SK-N-SH (cell line): ENCODE results near the gene CXXC4.

Experiments used
- CTCF ChIP-seq: fragments of 200-600 bp; sonication (generic); IDR thresholded peaks from 2 replicates; pipeline ENCODE4 v1.6.1; 2017; ENCODE audit warnings: antibody characterized with exemption, mild to moderate bottlenecking, moderate library complexity
- ELF1 ChIP-seq: IDR thresholded peaks from 2 replicates; pipeline ENCODE4 v1.4.0; 2012
- EP300 ChIP-seq, 2 experiments: IDR thresholded peaks; 2 replicates each; pipeline versions ENCODE4 v1.4.0 to v1.6.1; 2012; ENCODE audit warnings: borderline replicate concordance in 1 of 2, low read depth in 1 of 2, low read length in 1 of 2
- FOXJ3 ChIP-seq: sonication (generic); formaldehyde crosslinking; IDR thresholded peaks from 2 replicates; pipeline ENCODE4 v1.5.1; 2020; ENCODE audit warnings: mild to moderate bottlenecking, missing genetic modification reagents
- POLR2AphosphoS5 ChIP-seq: IDR thresholded peaks from 2 replicates; pipeline ENCODE4 v1.6.1; 2012; ENCODE audit warnings: low read depth, low read length
- RAD21 ChIP-seq: IDR thresholded peaks from 2 replicates; pipeline ENCODE4 v1.6.1; 2012; ENCODE audit warnings: mild to moderate bottlenecking, low read length
- RCOR1 ChIP-seq: fragments of 150-350 bp; IDR thresholded peaks from 2 replicates; pipeline ENCODE4 v1.6.1; 2017; ENCODE audit warnings: antibody characterized with exemption, low read length
- REST ChIP-seq: IDR thresholded peaks from 2 replicates; pipeline ENCODE4 v1.6.1; 2012; ENCODE audit warnings: mild to moderate bottlenecking, low read depth, low read length, moderate library complexity
- SIN3A ChIP-seq: IDR thresholded peaks from 2 replicates; pipeline ENCODE4 v1.6.1; 2012; ENCODE audit warnings: low read depth, mild to moderate bottlenecking, low read length, moderate library complexity, borderline replicate concordance
- USF1 ChIP-seq: IDR thresholded peaks from 2 replicates; pipeline ENCODE4 v1.4.0; 2012; ENCODE audit warnings: low read depth, borderline replicate concordance
- USF2 ChIP-seq: fragments of 150-350 bp; IDR thresholded peaks from 2 replicates; pipeline ENCODE4 v1.6.1; 2017; ENCODE audit warnings: antibody characterized with exemption, low read length, low read depth, borderline replicate concordance
- YY1 ChIP-seq: IDR thresholded peaks from 2 replicates; pipeline ENCODE4 v1.4.0; 2012; ENCODE audit warnings: low read depth, mild to moderate bottlenecking
- ZBTB33 ChIP-seq: IDR thresholded peaks from 2 replicates; pipeline ENCODE4 v1.4.0; 2012; ENCODE audit warnings: low read depth, borderline replicate concordance

GRCh38 chr4:104501290-104501689 lies 6.6 kb upstream of the CXXC4 start:
- TF ChIP-seq CTCF (no peak), ELF1 (no peak), EP300 (IDR thresholded peaks at IDR 0.05; ENCODE audit: borderline replicate concordance in 1 of 2, low read depth in 1 of 2, low read length in 1 of 2) (no peak), SIN3A (no peak), POLR2AphosphoS5 (no peak), YY1 (no peak), FOXJ3 (CRISPR knock-in tag) (no peak), RAD21 (no peak), USF1 (no peak), REST (no peak), ZBTB33 (no peak), RCOR1 (no peak), USF2 (no peak)
